HL-60 (cell line): ENCODE measurements around the gene HMGA1.
"Not testable (repeated sequence)": the region's sequence is repeated elsewhere in the genome, so short reads cannot be mapped to it uniquely, and the experiment has no call there.

Source experiments
- DNase-seq, 2 experiments: peaks; one replicate each; pipeline ENCODE4 v3.0.0-alpha.2; 2010 to 2020; ENCODE audit warnings: low read depth in 1 of 2, low spot score in 1 of 2
- H3K27ac ChIP-seq: fragments of 250-450 bp; sonication (Bioruptor Pico); replicated peaks from 2 replicates; pipeline ENCODE4 v1.5.1; 2020; ENCODE audit warnings: mild to moderate bottlenecking, moderate library complexity
- H3K27me3 ChIP-seq: fragments of 250-450 bp; sonication (Bioruptor Pico); 2 replicates; pipeline ENCODE4 v1.5.1; 2021; ENCODE audit warnings: mild to moderate bottlenecking, moderate library complexity; ENCODE audit not compliant: insufficient read depth, poor library complexity, severe bottlenecking
- H3K4me3 ChIP-seq: replicated peaks from 2 replicates; pipeline ENCODE4 v1.5.1; 2011; ENCODE audit warnings: mild to moderate bottlenecking, control low read depth, low read length; ENCODE audit not compliant: insufficient read depth
- GABPA ChIP-seq: IDR thresholded peaks from 2 replicates; pipeline ENCODE4 v1.6.1; 2012; ENCODE audit warnings: low read depth
- POLR2AphosphoS5 ChIP-seq: IDR thresholded peaks from 2 replicates; pipeline ENCODE4 v1.6.1; 2012; ENCODE audit warnings: low read depth
- REST ChIP-seq: IDR thresholded peaks from 2 replicates; pipeline ENCODE4 v1.6.1; 2012; ENCODE audit warnings: low read depth; ENCODE audit not compliant: insufficient replicate concordance
- SPI1 ChIP-seq: IDR thresholded peaks from 2 replicates; pipeline ENCODE4 v1.6.1; 2012; ENCODE audit warnings: low read depth, mild to moderate bottlenecking, borderline replicate concordance
- TF ChIP-seq, protein P1 (sequence below): IDR thresholded peaks from one replicate; pipeline ENCODE4 v1.5.1; 2011; ENCODE audit warnings: low read length, control low read depth, inconsistent platforms; ENCODE audit not compliant: insufficient read depth

Gene HMGA1

DNA sequence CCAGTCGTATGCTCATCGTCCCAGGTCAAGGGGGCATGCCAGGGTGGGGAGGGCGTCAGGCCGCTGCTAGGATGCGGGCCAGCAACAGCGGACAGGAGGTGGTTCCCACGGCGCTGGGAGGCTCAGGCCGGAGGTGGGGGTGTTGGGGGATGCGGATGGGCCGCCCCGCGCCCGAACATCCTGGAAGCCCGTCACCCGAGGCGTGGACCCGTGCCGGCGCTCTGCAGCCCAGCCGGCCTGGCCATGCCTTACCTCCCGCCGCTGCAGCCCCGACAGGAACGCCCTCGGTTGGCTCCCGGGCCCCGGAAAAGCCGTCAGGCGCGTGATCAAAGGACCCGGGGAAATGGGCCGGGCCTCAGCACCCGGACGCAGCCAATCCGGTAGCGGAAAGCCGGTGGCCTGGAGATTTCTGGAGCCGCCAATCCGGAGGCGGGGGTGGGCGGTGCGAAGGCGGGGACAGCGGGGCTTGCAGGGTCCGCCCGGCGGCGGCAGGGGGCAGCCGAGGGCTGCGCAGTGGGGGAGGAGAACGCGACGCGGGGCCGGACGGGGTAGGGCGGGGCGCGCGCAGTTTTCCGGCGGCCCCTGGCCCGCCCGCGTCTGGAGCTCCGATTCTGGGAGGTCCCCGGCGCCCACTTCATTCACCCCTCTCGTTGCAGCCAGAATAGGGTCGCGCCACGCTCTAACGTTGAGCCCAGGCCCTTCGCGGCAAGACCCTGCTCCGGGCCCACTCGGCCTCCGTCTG lies 12.2 kb downstream of the HMGA1 start, which contains the start of gene SMIM29:
Gene SMIM29, minus strand, starts transcription at position 280 of the 742 bp plus-strand sequence. CDS start 1,215 bp downstream, outside the sequence.
- DNase-seq: peak in 1 of 2 experiments; percentile 96
- TF ChIP-seq GABPA (no peak; the same call in 1 of the 2 replicates), SPI1 (no peak)
- TF ChIP-seq, protein P1, sequence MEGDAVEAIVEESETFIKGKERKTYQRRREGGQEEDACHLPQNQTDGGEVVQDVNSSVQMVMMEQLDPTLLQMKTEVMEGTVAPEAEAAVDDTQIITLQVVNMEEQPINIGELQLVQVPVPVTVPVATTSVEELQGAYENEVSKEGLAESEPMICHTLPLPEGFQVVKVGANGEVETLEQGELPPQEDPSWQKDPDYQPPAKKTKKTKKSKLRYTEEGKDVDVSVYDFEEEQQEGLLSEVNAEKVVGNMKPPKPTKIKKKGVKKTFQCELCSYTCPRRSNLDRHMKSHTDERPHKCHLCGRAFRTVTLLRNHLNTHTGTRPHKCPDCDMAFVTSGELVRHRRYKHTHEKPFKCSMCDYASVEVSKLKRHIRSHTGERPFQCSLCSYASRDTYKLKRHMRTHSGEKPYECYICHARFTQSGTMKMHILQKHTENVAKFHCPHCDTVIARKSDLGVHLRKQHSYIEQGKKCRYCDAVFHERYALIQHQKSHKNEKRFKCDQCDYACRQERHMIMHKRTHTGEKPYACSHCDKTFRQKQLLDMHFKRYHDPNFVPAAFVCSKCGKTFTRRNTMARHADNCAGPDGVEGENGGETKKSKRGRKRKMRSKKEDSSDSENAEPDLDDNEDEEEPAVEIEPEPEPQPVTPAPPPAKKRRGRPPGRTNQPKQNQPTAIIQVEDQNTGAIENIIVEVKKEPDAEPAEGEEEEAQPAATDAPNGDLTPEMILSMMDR: peak; percentile 46
- Histone ChIP-seq H3K27ac (peak within 1 kb of the TSS; percentile 70), H3K27me3 (no peaks in the 10 kb centered on the region), H3K4me3 (peak within 1 kb of the TSS; percentile 68)

DNA sequence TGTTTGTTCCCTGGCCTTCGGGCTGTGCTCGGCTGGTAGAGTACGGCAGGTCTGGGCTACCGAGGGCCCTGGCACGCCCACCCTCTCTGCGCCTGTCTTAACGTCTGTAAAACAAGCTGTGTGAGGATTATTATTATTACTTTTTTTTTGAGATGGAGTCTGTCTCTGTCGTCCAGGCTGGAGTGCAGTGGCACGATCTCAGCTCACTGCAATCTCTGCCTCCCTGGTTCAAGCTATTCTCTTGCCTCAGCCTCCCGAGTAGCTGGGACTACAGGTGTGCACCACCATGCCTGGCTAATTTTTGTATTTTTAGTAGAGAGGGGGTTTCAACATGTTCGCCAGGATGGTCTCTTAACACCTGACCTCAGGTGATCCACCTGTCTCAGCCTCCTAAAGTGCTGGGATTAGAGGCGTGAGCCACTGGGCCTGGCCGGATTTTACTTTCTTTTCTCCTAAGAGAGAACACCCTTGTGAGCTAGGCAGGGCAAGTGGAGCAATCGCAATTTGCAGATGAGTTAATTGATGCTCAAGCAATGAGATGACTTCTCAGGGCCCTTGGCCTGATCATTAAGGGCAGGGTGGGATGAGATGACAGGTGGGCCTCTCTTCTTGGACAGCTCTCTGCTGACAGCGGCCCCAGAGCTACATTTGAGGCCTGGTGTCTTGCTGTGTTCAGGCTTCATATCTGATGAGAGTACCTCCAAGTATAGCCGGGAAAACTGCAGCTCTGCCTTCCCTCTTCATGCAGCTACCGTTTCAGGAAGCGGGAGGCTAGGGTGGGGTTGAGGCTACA lies 13.0 kb downstream of the HMGA1 start:
- TF ChIP-seq, protein P1: no peak
- no peak for TF ChIP-seq REST
- no peak for TF ChIP-seq SPI1
- TF ChIP-seq POLR2AphosphoS5: no peak
- no peak for TF ChIP-seq GABPA
- H3K27me3 ChIP-seq: no peaks in the 10 kb centered on the region

DNA sequence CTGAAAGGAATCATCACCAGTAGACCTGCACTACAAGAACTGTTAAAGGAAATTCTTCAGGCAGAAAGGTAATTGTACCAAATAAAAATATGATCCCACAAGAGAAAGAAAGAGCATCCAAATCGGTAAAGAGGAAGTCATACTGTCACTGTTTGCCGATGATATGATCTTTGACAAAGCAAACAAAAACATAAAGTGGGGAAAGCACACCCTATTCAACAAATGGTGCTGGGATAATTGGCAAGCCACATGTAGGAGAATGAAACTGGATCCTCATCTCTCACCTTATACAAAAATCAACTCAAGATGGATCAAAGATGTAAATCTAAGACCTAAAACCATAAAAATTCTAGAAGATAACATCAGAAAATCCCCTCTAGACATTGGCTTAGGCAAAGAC lies 15.7 kb downstream of the HMGA1 start:
- not testable (repeated sequence) for DNase-seq

More for the DNA sequence above, 13.0 kb downstream of the HMGA1 start:
- no peak for DNase-seq
- peak overlapping the region; percentile 68 for H3K4me3 ChIP-seq
- H3K27ac ChIP-seq: peak overlapping the region; percentile 70

DNA sequence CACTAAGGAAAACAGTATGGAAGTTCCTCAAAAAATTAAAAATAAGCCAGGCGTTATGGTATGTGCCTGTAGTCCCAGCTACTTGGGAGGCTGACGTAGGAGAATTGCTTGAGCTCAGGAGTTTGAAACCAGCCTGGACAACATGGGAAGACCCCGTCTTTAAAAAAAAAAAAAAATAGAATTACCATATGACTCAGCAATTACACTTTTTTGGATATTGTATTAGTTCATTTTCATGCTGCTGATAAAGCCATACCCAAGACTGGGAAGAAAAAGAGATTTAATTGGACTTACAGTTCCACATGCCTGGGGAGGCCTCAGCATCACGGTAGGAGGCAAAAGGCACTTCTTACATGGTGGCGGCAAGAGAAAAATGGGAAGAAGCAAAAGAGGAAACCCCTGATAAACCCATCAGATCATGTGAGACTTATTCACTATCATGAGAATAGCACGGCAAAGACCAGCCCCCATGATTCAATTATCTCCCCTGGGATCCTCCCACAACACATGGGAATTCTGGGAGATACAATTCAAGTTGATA lies 22.9 kb downstream of the HMGA1 start:
- no peak for TF ChIP-seq GABPA
- peak; percentile 81; the same call in 1 of the 2 replicates for TF ChIP-seq SPI1
- Histone ChIP-seq H3K27ac (no peak overlapping the region), H3K27me3 (no peaks in the 10 kb centered on the region), H3K4me3 (no peak overlapping the region)
- no peak for DNase-seq

More for the DNA sequence above, 15.7 kb downstream of the HMGA1 start:
- not testable (repeated sequence) for H3K27me3 ChIP-seq, H3K27ac ChIP-seq, H3K4me3 ChIP-seq
- peak; percentile 77 for TF ChIP-seq SPI1

GRCh38 chr6:34260576-34261267 lies 24.0 kb downstream of the HMGA1 start:
- Histone ChIP-seq H3K27me3 (no peaks in the 10 kb centered on the region), H3K4me3 (no peak overlapping the region), H3K27ac (no peak overlapping the region)
- TF ChIP-seq REST: no peak
- TF ChIP-seq POLR2AphosphoS5: no peak
- no peak for TF ChIP-seq SPI1
- no peak for TF ChIP-seq GABPA
- TF ChIP-seq, protein P1: no peak
- no peak for DNase-seq

- H3K4me3 ChIP-seq, H3K27ac ChIP-seq, H3K27me3 ChIP-seq, DNase-seq: not testable (repeated sequence)
These were observed 26.8 kb downstream of the HMGA1 start for GRCh38 chr6:34263484-34263883.
